Tibial artery (tissue), 4 donors: ENCODE measurements around the gene NEDD4L.

Experiments
- DNase-seq, 2 donors: peaks; one replicate each; pipeline ENCODE4 v3.0.0-alpha.2; 2019
- H3K27ac ChIP-seq, 2 donors: fragments of 200-600 bp; sonication (generic) in 1 of 2; 1 replicate in 1 of 2; 2 replicates in 1 of 2; pipeline ENCODE4 v1.5.1; 2018 to 2019; ENCODE audit warnings: mild to moderate bottlenecking in 1 of 2
- H3K27me3 ChIP-seq, 2 donors: fragments of 200-600 bp; sonication (generic) in 1 of 2; one replicate each; pipeline versions ENCODE4 v1.5.1 to v1.6.0; 2016 to 2019
- H3K36me3 ChIP-seq, 3 donors: fragments of 200-600 bp; sonication (generic) in 2 of 3; one replicate each; pipeline ENCODE4 v1.5.1; 2016 to 2019; ENCODE audit warnings: mild to moderate bottlenecking in 2 of 3
- H3K4me1 ChIP-seq, 4 donors: fragments of 200-600 bp; sonication (generic) in 2 of 4; 1 replicate in 3 of 4; 2 replicates in 1 of 4; pipeline ENCODE4 v1.5.1; 2016 to 2019
- H3K4me3 ChIP-seq, 2 donors: fragments of 200-600 bp; sonication (generic) in 1 of 2; 1 replicate in 1 of 2; 2 replicates in 1 of 2; pipeline ENCODE4 v1.5.1; 2018 to 2019; ENCODE audit warnings: mild to moderate bottlenecking in 2 of 2
- H3K9me3 ChIP-seq, 3 donors: fragments of 200-600 bp; sonication (generic) in 1 of 3; one replicate each; pipeline ENCODE4 v1.5.1; 2016 to 2019
- intact Hi-C: fragments of 100-400 bp; cut with DNase I; formaldehyde crosslinking; loops from one replicate; pipeline ENCODE4 v1.15.0; 2023; ENCODE audit warnings: low total_unique reads
- TF ChIP-seq, protein P1 (sequence below), 2 experiments: fragments of 200-600 bp in 1 of 2; fragments of 450-650 bp in 1 of 2; IDR thresholded peaks; one replicate each; pipeline ENCODE4 v1.5.1; 2017 to 2019; ENCODE audit warnings: antibody characterized with exemption in 2 of 2, mild to moderate bottlenecking in 1 of 2, moderate library complexity in 1 of 2

The NEDD4L gene

DNA sequence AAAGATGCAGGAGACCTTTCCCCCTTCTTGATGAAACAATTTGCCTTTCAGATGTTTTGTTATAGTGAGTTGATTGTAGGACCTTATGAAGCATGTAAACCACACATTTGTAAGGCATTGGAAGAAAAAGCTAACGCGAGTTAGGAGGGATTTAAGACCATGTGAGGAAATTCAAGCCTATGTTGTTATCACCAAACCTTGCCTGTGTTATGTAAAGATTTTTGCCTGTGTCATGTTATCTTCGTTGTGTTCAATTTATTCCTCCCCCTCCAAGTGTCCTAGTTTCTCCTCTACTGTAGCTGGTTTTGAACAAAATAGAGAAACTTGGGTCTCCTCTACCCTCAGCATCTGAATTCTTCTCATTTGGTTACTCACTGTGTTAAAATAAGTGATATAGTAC, 173.0 kb downstream of the NEDD4L start:
- H3K4me1 ChIP-seq, result no peaks in the 10 kb centered on the region
- no peak overlapping the region for H3K27ac ChIP-seq
- H3K27me3 ChIP-seq, result no peaks in the 10 kb centered on the region
- no peak for DNase-seq
- TF ChIP-seq, protein P1, sequence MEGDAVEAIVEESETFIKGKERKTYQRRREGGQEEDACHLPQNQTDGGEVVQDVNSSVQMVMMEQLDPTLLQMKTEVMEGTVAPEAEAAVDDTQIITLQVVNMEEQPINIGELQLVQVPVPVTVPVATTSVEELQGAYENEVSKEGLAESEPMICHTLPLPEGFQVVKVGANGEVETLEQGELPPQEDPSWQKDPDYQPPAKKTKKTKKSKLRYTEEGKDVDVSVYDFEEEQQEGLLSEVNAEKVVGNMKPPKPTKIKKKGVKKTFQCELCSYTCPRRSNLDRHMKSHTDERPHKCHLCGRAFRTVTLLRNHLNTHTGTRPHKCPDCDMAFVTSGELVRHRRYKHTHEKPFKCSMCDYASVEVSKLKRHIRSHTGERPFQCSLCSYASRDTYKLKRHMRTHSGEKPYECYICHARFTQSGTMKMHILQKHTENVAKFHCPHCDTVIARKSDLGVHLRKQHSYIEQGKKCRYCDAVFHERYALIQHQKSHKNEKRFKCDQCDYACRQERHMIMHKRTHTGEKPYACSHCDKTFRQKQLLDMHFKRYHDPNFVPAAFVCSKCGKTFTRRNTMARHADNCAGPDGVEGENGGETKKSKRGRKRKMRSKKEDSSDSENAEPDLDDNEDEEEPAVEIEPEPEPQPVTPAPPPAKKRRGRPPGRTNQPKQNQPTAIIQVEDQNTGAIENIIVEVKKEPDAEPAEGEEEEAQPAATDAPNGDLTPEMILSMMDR (IDR thresholded peaks at IDR 0.05), result no peak
- intact Hi-C loops, result no loop called here
- no peaks in the 10 kb centered on the region for H3K9me3 ChIP-seq
- H3K4me3 ChIP-seq, result no peak overlapping the region
- H3K36me3 ChIP-seq, result no peaks in the 10 kb centered on the region

DNA sequence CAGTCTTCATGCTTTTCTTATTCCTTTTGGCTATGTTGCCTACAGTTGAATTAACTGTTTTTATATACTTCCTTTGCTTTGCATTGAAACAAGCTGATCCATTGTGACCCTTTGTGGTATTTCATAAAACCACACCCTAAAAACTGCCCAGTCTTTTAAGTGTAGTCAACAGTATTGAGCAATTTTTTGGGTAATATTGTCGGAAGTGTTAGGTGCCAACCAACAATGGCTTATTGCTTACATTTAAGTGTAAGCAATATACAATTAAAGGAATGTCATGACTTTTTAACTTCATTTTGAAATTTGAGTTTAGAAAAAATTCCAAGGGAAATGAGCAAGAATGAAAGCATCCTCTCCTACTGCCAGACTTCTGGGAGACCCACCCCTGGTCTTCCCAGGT, 174.1 kb downstream of the NEDD4L start:
- H3K9me3 ChIP-seq, result no peaks in the 10 kb centered on the region
- intact Hi-C loops, result no loop called here
- no peaks in the 10 kb centered on the region for H3K4me1 ChIP-seq
- no peak overlapping the region for H3K4me3 ChIP-seq
- DNase-seq, result no peak
- H3K27ac ChIP-seq, result no peak overlapping the region
- no peaks in the 10 kb centered on the region for H3K36me3 ChIP-seq
- TF ChIP-seq, protein P1 (IDR thresholded peaks at IDR 0.05), result no peak
- H3K27me3 ChIP-seq, result no peaks in the 10 kb centered on the region

DNA sequence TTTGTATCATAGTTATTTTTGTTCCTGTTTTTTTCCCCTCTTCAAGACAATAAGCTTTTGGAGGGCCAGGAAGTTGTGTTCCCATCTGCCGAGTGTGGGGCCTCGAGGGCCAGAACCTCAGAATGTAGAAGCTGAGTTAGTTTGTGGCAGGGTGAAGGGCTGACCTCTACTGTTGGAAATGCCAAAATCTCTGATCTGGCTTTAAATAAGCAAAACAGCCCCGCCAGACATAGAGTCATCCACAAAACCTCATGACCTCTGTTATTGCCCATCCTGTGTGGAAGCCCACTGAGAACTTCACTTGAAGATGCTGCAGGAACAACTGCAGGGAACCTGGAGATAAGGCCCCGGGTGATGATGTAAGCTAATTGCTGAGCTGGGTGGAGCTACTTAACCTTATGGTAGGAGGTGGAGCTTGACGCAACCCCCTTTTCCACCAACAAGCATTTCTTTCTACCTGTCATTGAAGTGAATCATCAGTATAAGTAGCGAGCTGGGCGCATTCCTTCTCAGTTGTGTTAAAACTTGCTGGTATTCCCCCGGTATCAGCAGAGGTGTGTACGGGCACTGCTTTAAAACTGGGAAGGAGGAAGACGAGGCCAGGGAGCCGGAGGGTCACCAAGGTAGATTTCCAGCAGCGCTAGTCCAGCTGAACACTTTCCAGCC, 177.2 kb downstream of the NEDD4L start:
- H3K9me3 ChIP-seq, result no peaks in the 10 kb centered on the region
- intact Hi-C loops, result no loop called here
- TF ChIP-seq, protein P1 (IDR thresholded peaks at IDR 0.05), result no peak
- no peak overlapping the region for H3K27ac ChIP-seq
- no peaks in the 10 kb centered on the region for H3K36me3 ChIP-seq
- H3K4me3 ChIP-seq, result no peak overlapping the region
- H3K27me3 ChIP-seq, result no peaks in the 10 kb centered on the region
- no peaks in the 10 kb centered on the region for H3K4me1 ChIP-seq
- no peak for DNase-seq

DNA sequence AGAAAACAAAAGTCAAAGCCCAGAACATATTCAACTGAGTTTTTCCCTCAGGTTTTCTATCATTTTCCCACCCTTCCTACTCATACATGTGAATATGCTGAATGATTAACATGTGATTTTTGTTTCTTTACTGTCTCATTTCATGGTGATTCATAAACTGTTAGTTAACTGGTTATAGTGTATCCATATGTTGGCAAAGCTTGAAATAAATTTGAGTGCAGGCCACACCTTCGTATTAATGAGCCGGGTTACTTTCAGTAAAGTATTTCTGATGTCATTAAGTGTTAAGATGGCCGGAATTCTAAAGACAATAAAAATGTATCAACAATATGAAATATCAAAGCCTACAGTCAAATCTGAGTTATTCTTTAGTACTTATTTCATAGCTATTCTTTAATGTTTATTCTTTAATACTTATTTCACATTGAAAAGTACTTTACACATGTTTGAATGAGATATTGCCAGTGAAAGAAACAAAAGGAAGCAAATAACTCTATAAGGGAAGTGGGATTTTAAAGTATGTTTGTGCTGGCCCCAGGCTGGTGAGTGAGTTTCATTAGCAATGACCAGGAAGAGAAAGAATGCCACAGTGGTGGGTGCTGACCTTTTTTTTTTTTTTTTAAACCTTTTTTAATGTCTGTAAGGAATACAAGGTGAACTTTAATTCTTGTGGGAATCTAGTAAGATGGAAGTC, 178.6 kb downstream of the NEDD4L start:
- Histone ChIP-seq H3K27me3 (no peaks in the 10 kb centered on the region), H3K36me3 (no peaks in the 10 kb centered on the region), H3K9me3 (no peaks in the 10 kb centered on the region), H3K27ac (no peak overlapping the region), H3K4me3 (no peak overlapping the region), H3K4me1 (no peaks in the 10 kb centered on the region)
- TF ChIP-seq, protein P1 (IDR thresholded peaks at IDR 0.05), result no peak
- intact Hi-C loops, result no loop called here
- DNase-seq, result no peak

DNA sequence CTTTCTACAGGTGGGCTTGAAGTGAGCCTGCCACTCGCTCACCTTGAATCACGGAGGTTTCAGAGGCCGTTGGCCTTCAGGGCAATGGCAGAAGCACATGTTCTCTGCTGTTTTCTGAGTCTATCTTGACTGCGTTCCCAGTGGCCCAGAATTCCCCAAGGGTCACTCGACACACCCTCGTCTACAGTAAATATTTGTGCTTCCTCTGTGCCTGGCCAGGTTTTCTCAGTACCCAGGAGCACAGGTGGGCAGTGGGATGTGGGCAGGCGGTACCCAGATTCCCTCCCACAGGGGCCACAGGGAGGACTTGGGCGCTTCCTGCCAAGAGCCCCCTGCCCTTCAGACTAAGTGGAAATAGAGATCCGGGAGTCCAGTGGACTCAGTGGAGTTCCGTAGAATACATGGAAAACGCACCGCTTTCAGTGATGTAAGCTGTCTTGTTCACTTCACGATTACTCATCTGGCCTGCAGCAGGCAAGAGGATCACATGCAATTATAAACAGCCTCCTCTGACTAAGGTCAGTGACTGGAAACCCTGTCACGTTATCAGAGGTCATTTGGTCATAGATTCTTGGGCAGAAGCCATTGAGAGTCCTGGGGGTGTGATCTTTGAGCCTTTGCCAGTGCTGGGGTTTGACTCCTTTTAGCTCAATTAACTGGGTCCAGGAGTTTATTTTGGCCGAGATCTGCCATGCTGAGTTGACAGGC, 179.8 kb downstream of the NEDD4L start:
- TF ChIP-seq, protein P1 (IDR thresholded peaks at IDR 0.05), result no peak
- no peak overlapping the region for H3K4me3 ChIP-seq
- H3K27me3 ChIP-seq, result no peaks in the 10 kb centered on the region
- H3K4me1 ChIP-seq, result no peaks in the 10 kb centered on the region
- H3K36me3 ChIP-seq, result no peaks in the 10 kb centered on the region
- H3K9me3 ChIP-seq, result no peaks in the 10 kb centered on the region
- DNase-seq, result no peak
- H3K27ac ChIP-seq, result no peak overlapping the region
- intact Hi-C loops, result no loop called here
